Measurements from ENCODE around the gene KPNA3.
"Not testable (repeated sequence)": the region's sequence is repeated elsewhere in the genome, so short reads cannot be mapped to it uniquely, and the experiment has no call there.

The KPNA3 gene

GRCh38 chr13:49779721-49780120 is 12.8 kb downstream of the KPNA3 start:
- no peaks in the 10 kb centered on the region for H3K36me3 ChIP-seq (ENCODE audit: control insufficient read depth, insufficient read depth, low read length)

GRCh38 chr13:49777746-49778614 is 14.5 kb downstream of the KPNA3 start:
- H3K9ac ChIP-seq (ENCODE audit: low read length), result no peak overlapping the region
- peaks cover 2% of the 10 kb centered on the region; the same call in 1 of the 2 replicates for H3K4me1 ChIP-seq (ENCODE audit: control insufficient read depth, insufficient read depth, low read length)
- H3K9me3 ChIP-seq (ENCODE audit: control insufficient read depth, insufficient read depth, low read depth, low read length), result no peaks in the 10 kb centered on the region

More at GRCh38 chr13:49779721-49780120, 12.8 kb downstream of the KPNA3 start:
- Histone ChIP-seq H3K9me3 (ENCODE audit: control insufficient read depth, insufficient read depth, low read depth, low read length) (no peaks in the 10 kb centered on the region), H3K4me1 (ENCODE audit: control insufficient read depth, insufficient read depth, low read length) (peaks cover 2% of the 10 kb centered on the region; the same call in 1 of the 2 replicates), H3K4me3 (ENCODE audit: low read depth, low read length) (no peak overlapping the region), H3K27me3 (ENCODE audit: control insufficient read depth, insufficient read depth, low read length) (no peaks in the 10 kb centered on the region), H3K27ac (ENCODE audit: low read depth, low read length) (no peak overlapping the region), H3K9ac (ENCODE audit: low read length) (no peak overlapping the region)

GRCh38 chr13:49776871-49777270 is 15.6 kb downstream of the KPNA3 start:
- Histone ChIP-seq H3K27me3 (ENCODE audit: control insufficient read depth, insufficient read depth, low read length) (no peaks in the 10 kb centered on the region), H3K9ac (ENCODE audit: low read length) (no peak overlapping the region), H3K4me3 (ENCODE audit: low read depth, low read length) (no peak overlapping the region), H3K4me1 (ENCODE audit: control insufficient read depth, insufficient read depth, low read length) (peaks cover 2% of the 10 kb centered on the region; the same call in 1 of the 2 replicates), H3K27ac (ENCODE audit: low read depth, low read length) (no peak overlapping the region), H3K9me3 (ENCODE audit: control insufficient read depth, insufficient read depth, low read depth, low read length) (no peaks in the 10 kb centered on the region), H3K36me3 (ENCODE audit: control insufficient read depth, insufficient read depth, low read length) (no peaks in the 10 kb centered on the region)

More at GRCh38 chr13:49777746-49778614, 14.5 kb downstream of the KPNA3 start:
- no peaks in the 10 kb centered on the region for H3K36me3 ChIP-seq (ENCODE audit: control insufficient read depth, insufficient read depth, low read length)
- no peaks in the 10 kb centered on the region for H3K27me3 ChIP-seq (ENCODE audit: control insufficient read depth, insufficient read depth, low read length)
- no peak overlapping the region for H3K4me3 ChIP-seq (ENCODE audit: low read depth, low read length)
- H3K27ac ChIP-seq (ENCODE audit: low read depth, low read length), result no peak overlapping the region

- H3K4me1 ChIP-seq (ENCODE audit: control insufficient read depth, insufficient read depth, low read length), result peaks cover 2% of the 10 kb centered on the region; the same call in 1 of the 2 replicates
- no peak overlapping the region for H3K27ac ChIP-seq (ENCODE audit: low read depth, low read length)
- no peaks in the 10 kb centered on the region for H3K27me3 ChIP-seq (ENCODE audit: control insufficient read depth, insufficient read depth, low read length)
- no peaks in the 10 kb centered on the region for H3K36me3 ChIP-seq (ENCODE audit: control insufficient read depth, insufficient read depth, low read length)
- H3K9me3 ChIP-seq (ENCODE audit: control insufficient read depth, insufficient read depth, low read depth, low read length), result no peaks in the 10 kb centered on the region
- no peak overlapping the region for H3K4me3 ChIP-seq (ENCODE audit: low read depth, low read length)
- H3K9ac ChIP-seq (ENCODE audit: low read length), result no peak overlapping the region
Observed at GRCh38 chr13:49774376-49775005, 18.0 kb downstream of the KPNA3 start.

- Histone ChIP-seq H3K4me1 (ENCODE audit: control insufficient read depth, insufficient read depth, low read length) (peaks cover 2% of the 10 kb centered on the region; the same call in 1 of the 2 replicates), H3K9me3 (ENCODE audit: control insufficient read depth, insufficient read depth, low read depth, low read length) (no peaks in the 10 kb centered on the region), H3K36me3 (ENCODE audit: control insufficient read depth, insufficient read depth, low read length) (no peaks in the 10 kb centered on the region), H3K27me3 (ENCODE audit: control insufficient read depth, insufficient read depth, low read length) (no peaks in the 10 kb centered on the region), H3K27ac (ENCODE audit: low read depth, low read length) (no peak overlapping the region), H3K9ac (ENCODE audit: low read length) (no peak overlapping the region), H3K4me3 (ENCODE audit: low read depth, low read length) (no peak overlapping the region)
Observed at GRCh38 chr13:49772828-49773227, 19.7 kb downstream of the KPNA3 start.

GRCh38 chr13:49761811-49762210 is 30.7 kb downstream of the KPNA3 start:
- not testable (repeated sequence) for H3K27ac ChIP-seq (ENCODE audit: low read depth, low read length); H3K27me3 ChIP-seq (ENCODE audit: control insufficient read depth, insufficient read depth, low read length); H3K9ac ChIP-seq (ENCODE audit: low read length); H3K4me1 ChIP-seq (ENCODE audit: control insufficient read depth, insufficient read depth, low read length); H3K4me3 ChIP-seq (ENCODE audit: low read depth, low read length)
- peaks cover 47% of the 10 kb centered on the region for H3K9me3 ChIP-seq (ENCODE audit: control insufficient read depth, insufficient read depth, low read depth, low read length)
- peaks cover 12% of the 10 kb centered on the region for H3K36me3 ChIP-seq (ENCODE audit: control insufficient read depth, insufficient read depth, low read length)

GRCh38 chr13:49760558-49760957 is 31.9 kb downstream of the KPNA3 start:
- peaks cover 12% of the 10 kb centered on the region for H3K36me3 ChIP-seq (ENCODE audit: control insufficient read depth, insufficient read depth, low read length)
- H3K27ac ChIP-seq (ENCODE audit: low read depth, low read length), result no peak overlapping the region
- no peaks in the 10 kb centered on the region for H3K27me3 ChIP-seq (ENCODE audit: control insufficient read depth, insufficient read depth, low read length)
- H3K4me1 ChIP-seq (ENCODE audit: control insufficient read depth, insufficient read depth, low read length), result no peaks in the 10 kb centered on the region
- H3K9ac ChIP-seq (ENCODE audit: low read length), result no peak overlapping the region
- peaks cover 49% of the 10 kb centered on the region for H3K9me3 ChIP-seq (ENCODE audit: control insufficient read depth, insufficient read depth, low read depth, low read length)
- H3K4me3 ChIP-seq (ENCODE audit: low read depth, low read length), result no peak overlapping the region

GRCh38 chr13:49759503-49759902 is 33.0 kb downstream of the KPNA3 start:
- Histone ChIP-seq H3K9ac (ENCODE audit: low read length) (no peak overlapping the region), H3K36me3 (ENCODE audit: control insufficient read depth, insufficient read depth, low read length) (peaks cover 11% of the 10 kb centered on the region), H3K27ac (ENCODE audit: low read depth, low read length) (no peak overlapping the region), H3K9me3 (ENCODE audit: control insufficient read depth, insufficient read depth, low read depth, low read length) (peaks cover 45% of the 10 kb centered on the region), H3K27me3 (ENCODE audit: control insufficient read depth, insufficient read depth, low read length) (no peaks in the 10 kb centered on the region), H3K4me3 (ENCODE audit: low read depth, low read length) (no peak overlapping the region), H3K4me1 (ENCODE audit: control insufficient read depth, insufficient read depth, low read length) (no peaks in the 10 kb centered on the region)

GRCh38 chr13:49756263-49756662 is 36.2 kb downstream of the KPNA3 start:
- H3K27me3 ChIP-seq (ENCODE audit: control insufficient read depth, insufficient read depth, low read length), result no peaks in the 10 kb centered on the region
- H3K27ac ChIP-seq (ENCODE audit: low read depth, low read length), result no peak overlapping the region
- H3K36me3 ChIP-seq (ENCODE audit: control insufficient read depth, insufficient read depth, low read length), result peaks cover 4% of the 10 kb centered on the region; the same call in 1 of the 2 replicates
- H3K4me1 ChIP-seq (ENCODE audit: control insufficient read depth, insufficient read depth, low read length), result no peaks in the 10 kb centered on the region
- no peak overlapping the region for H3K9ac ChIP-seq (ENCODE audit: low read length)
- peaks cover 35% of the 10 kb centered on the region for H3K9me3 ChIP-seq (ENCODE audit: control insufficient read depth, insufficient read depth, low read depth, low read length)
- H3K4me3 ChIP-seq (ENCODE audit: low read depth, low read length), result no peak overlapping the region

GRCh38 chr13:49754146-49754545 is 38.3 kb downstream of the KPNA3 start:
- Histone ChIP-seq H3K27ac (ENCODE audit: low read depth, low read length) (no peak overlapping the region), H3K36me3 (ENCODE audit: control insufficient read depth, insufficient read depth, low read length) (no peaks in the 10 kb centered on the region), H3K27me3 (ENCODE audit: control insufficient read depth, insufficient read depth, low read length) (no peaks in the 10 kb centered on the region), H3K4me1 (ENCODE audit: control insufficient read depth, insufficient read depth, low read length) (no peaks in the 10 kb centered on the region), H3K9me3 (ENCODE audit: control insufficient read depth, insufficient read depth, low read depth, low read length) (peaks cover 15% of the 10 kb centered on the region; the same call in 1 of the 2 replicates), H3K4me3 (ENCODE audit: low read depth, low read length) (no peak overlapping the region), H3K9ac (ENCODE audit: low read length) (no peak overlapping the region)

GRCh38 chr13:49749848-49750247 is 42.6 kb downstream of the KPNA3 start:
- Histone ChIP-seq H3K27ac (ENCODE audit: low read depth, low read length) (no peak overlapping the region), H3K4me1 (ENCODE audit: control insufficient read depth, insufficient read depth, low read length) (no peaks in the 10 kb centered on the region), H3K4me3 (ENCODE audit: low read depth, low read length) (no peak overlapping the region), H3K27me3 (ENCODE audit: control insufficient read depth, insufficient read depth, low read length) (no peaks in the 10 kb centered on the region), H3K9me3 (ENCODE audit: control insufficient read depth, insufficient read depth, low read depth, low read length) (no peaks in the 10 kb centered on the region; the same call in 1 of the 2 replicates), H3K9ac (ENCODE audit: low read length) (no peak overlapping the region), H3K36me3 (ENCODE audit: control insufficient read depth, insufficient read depth, low read length) (peaks cover 7% of the 10 kb centered on the region)

Data from HUES6 (cell line).